Measurements from ENCODE around the gene TERF2IP. TPM values are rescaled to one million over a fixed set of nuclear protein-coding genes. Genes with fewer than 3 reads are reported as not detected.

TERF2IP gene
- total RNA-seq, 1 donor: 42.5 TPM

DNA sequence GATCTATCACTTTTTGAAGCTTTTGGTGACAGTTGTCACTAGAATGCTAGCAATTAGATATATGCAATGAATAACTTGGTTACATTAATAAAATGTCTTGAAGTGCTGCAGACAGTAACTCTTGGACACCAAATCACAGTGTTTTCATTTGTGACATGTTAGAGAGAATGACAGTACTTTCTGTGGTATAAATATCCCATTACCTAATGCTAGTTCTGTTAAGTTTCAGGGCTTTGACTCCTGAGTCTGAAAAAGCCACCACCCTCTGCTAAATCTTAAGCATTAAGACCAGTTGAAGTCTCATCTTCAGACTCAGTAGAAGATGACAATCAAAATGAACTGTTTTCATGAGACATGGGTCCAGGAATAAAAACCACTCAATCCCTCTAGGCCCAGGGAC is 39.8 kb downstream of the TERF2IP start:
- TF ChIP-seq, protein P1, sequence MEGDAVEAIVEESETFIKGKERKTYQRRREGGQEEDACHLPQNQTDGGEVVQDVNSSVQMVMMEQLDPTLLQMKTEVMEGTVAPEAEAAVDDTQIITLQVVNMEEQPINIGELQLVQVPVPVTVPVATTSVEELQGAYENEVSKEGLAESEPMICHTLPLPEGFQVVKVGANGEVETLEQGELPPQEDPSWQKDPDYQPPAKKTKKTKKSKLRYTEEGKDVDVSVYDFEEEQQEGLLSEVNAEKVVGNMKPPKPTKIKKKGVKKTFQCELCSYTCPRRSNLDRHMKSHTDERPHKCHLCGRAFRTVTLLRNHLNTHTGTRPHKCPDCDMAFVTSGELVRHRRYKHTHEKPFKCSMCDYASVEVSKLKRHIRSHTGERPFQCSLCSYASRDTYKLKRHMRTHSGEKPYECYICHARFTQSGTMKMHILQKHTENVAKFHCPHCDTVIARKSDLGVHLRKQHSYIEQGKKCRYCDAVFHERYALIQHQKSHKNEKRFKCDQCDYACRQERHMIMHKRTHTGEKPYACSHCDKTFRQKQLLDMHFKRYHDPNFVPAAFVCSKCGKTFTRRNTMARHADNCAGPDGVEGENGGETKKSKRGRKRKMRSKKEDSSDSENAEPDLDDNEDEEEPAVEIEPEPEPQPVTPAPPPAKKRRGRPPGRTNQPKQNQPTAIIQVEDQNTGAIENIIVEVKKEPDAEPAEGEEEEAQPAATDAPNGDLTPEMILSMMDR (IDR thresholded peaks at IDR 0.05; ENCODE audit: insufficient read depth, low read length): no peak
- DNase-seq (ENCODE audit: low read depth): no peak
- no peak overlapping the region for H3K4me3 ChIP-seq (ENCODE audit: low read depth, low read length)

DNA sequence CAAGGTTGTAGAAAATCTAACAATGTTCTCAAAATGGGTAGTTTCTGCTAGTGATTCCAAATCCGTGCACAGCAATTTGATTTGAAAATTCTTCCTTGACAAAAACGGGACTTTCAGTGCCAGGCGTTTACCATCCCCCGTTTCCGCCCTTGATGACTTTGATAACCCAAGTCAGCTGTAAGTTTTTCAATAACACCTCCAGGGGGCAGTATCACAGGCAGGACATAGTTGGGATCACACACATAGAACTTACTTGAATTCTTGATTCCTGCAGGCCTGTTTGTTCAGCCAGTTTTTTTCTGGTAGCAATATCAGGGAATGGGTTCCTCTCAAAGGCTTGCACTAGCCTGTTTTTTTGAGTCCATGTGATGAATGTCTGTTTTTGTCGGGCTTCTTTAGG is 48.1 kb downstream of the TERF2IP start:
- TF ChIP-seq, protein P1 (IDR thresholded peaks at IDR 0.05; ENCODE audit: insufficient read depth, low read length): peak; percentile 17
- H3K4me3 ChIP-seq (ENCODE audit: low read depth, low read length): no peak overlapping the region

DNA sequence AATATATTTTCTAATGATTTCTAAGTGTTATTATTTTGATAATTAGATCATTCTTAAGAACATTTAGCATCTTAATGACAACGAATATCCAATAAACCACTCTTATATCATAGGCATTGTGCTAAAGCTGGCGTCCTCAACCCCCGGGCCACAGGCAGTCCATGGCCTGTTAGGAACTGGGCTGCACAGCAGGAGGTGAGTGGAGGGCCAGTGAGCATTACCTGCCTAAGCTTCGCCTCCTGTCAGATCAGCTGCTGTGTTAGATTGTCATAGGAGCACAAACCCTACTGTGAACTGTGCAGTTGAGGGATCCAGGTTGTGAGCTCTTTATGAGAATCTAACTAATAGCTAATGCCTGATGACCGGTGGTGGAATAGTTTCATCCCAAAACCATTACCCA is 50.0 kb downstream of the TERF2IP start:
- no peak overlapping the region for H3K4me3 ChIP-seq (ENCODE audit: low read depth, low read length)
- no peak for DNase-seq (ENCODE audit: low read depth)
- TF ChIP-seq, protein P1 (IDR thresholded peaks at IDR 0.05; ENCODE audit: insufficient read depth, low read length): no peak

More for the DNA sequence above, 48.1 kb downstream of the TERF2IP start:
- peak; percentile 7 for DNase-seq (ENCODE audit: low read depth)

DNA sequence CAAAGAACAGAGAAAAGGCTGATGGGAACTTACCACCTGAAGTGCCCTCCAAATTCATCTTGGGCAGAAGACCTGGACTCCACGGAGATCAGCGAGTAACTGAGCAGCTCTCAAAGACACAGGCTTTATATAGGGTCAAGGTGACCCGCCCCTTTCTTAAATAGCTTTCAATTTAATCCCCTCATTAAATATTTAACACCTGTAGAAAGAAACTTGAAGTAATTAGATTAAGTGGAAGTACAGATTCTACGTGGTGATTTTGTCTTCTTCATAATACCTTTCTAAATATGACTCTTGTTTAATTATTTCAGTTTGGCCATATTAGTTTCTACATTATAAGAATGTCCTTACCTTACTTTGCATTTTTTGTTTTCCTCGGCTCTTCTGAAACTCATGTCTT is 53.8 kb downstream of the TERF2IP start, which contains the start of gene DUXB:
TSS of gene DUXB (minus strand) at position 101 of the 400 bp plus-strand sequence. CDS start at position 58, 43 bp downstream.
- no peak for DNase-seq (ENCODE audit: low read depth)
- TF ChIP-seq, protein P1 (IDR thresholded peaks at IDR 0.05; ENCODE audit: insufficient read depth, low read length): no peak
- no peak within 1 kb of the TSS for H3K4me3 ChIP-seq (ENCODE audit: low read depth, low read length)

DNA sequence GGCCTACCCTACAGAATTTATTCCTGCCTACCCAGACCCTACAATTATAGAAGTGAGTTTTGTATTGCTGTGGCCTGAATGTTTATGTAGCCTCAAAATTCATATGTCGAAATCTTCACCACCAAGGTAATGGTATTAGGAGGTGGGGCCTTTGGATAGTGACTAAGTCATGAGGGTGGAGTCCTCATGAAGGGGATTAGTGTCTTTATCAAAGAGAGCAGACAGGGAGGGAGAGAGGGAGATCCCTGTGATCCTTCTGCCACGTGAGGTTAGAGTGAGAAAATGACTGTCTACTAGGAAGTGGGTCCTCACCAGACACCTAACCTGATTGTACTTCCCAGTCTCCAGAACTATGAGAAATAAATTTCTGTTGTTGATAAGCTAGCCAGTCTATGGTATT is 54.7 kb downstream of the TERF2IP start:
- DNase-seq (ENCODE audit: low read depth): no peak
- no peak overlapping the region for H3K4me3 ChIP-seq (ENCODE audit: low read depth, low read length)
- TF ChIP-seq, protein P1 (IDR thresholded peaks at IDR 0.05; ENCODE audit: insufficient read depth, low read length): no peak

DNA sequence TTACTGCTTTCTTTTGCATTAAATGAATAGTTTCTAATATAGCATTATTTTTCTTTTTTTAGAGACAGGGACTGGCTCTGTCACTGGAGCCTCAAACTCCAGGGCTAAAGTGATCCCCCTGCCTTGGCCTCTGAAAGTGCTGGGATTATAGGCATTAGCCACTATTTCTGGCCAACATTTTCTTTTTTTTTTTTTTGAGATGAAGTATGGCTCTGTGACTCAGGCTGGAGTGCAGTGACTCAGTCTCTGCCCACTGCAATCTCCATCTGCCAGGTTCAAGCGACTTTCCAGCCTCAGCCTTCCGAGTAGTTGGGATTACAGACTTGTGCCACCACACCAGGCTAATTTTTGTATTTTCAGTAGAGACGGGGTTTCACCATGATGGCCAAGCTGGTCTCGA is 55.7 kb downstream of the TERF2IP start:
- TF ChIP-seq, protein P1 (IDR thresholded peaks at IDR 0.05; ENCODE audit: insufficient read depth, low read length): no peak
- H3K4me3 ChIP-seq (ENCODE audit: low read depth, low read length): no peak overlapping the region
- DNase-seq (ENCODE audit: low read depth): peak; percentile 22

Small RNAs within 50 kb of the gene (small RNA-seq; reads per million reads assigned to genes)
- gene RN7SL520P: not detected

Other genes starting within 250 kb of the TERF2IP start
- 47.0 and 108 TPM in 2 replicates for gene CFDP1, start 214.3 kb upstream of the TERF2IP start, total RNA-seq (ENCODE audit: low replicate concordance)
- gene TMEM170A, start 183.1 kb upstream of the TERF2IP start, total RNA-seq (ENCODE audit: low replicate concordance): 7.0 and 13.6 TPM in 2 replicates
- gene CHST6, start 152.3 kb upstream of the TERF2IP start, total RNA-seq (ENCODE audit: low replicate concordance): 0.16 and 0.27 TPM in 2 replicates
- gene CHST5, start 111.7 kb upstream of the TERF2IP start, total RNA-seq (ENCODE audit: low replicate concordance): 0.09 TPM in 1 of 2 replicates, not detected in the other
- 6.4 and 13.9 TPM in 2 replicates for gene TMEM231, start 91.5 kb upstream of the TERF2IP start, total RNA-seq (ENCODE audit: low replicate concordance)
- 46.5 and 105 TPM in 2 replicates for gene GABARAPL2, start 81.4 kb upstream of the TERF2IP start, total RNA-seq (ENCODE audit: low replicate concordance)
- 32.9 and 65.1 TPM in 2 replicates for gene ADAT1, start 24.5 kb upstream of the TERF2IP start, total RNA-seq (ENCODE audit: low replicate concordance)
- gene KARS1, start 108 bp upstream of the TERF2IP start, total RNA-seq (ENCODE audit: low replicate concordance): 75.6 and 144 TPM in 2 replicates
- not detected in 2 replicates for gene CPHXL2, start 29.2 kb downstream of the TERF2IP start, total RNA-seq (ENCODE audit: low replicate concordance)
- gene DUXB, start 53.7 kb downstream of the TERF2IP start, total RNA-seq (ENCODE audit: low replicate concordance): not detected in 2 replicates
- not detected in 2 replicates for gene CPHXL, start 78.7 kb downstream of the TERF2IP start, total RNA-seq (ENCODE audit: low replicate concordance)